H9 (cell line): Measurements from ENCODE around the gene DCAF17. TPM values are rescaled to one million over a fixed set of nuclear protein-coding genes. Genes with fewer than 3 reads are reported as not detected.

ENCODE experiments used
- DNase-seq: peaks from one replicate; pipeline ENCODE4 v3.0.0-alpha.2; 2017
- H2AFZ ChIP-seq: one replicate; pipeline ENCODE4 v1.6.1; 2013; ENCODE audit warnings: mild to moderate bottlenecking, low read length, control low read depth, moderate library complexity
- H2AK5ac ChIP-seq: 2 replicates; pipeline ENCODE4 v1.6.1; 2013; ENCODE audit warnings: low read length, control low read depth, mixed read lengths; ENCODE audit not compliant: insufficient read length
- H2BK120ac ChIP-seq: one replicate; pipeline ENCODE4 v1.6.1; 2013; ENCODE audit warnings: low read depth, mild to moderate bottlenecking, low read length, control low read depth, inconsistent platforms; ENCODE audit not compliant: poor library complexity, severe bottlenecking
- H2BK12ac ChIP-seq: 2 replicates; pipeline ENCODE4 v1.6.1; 2013; ENCODE audit warnings: low read length, control low read depth, mixed read lengths, low read depth; ENCODE audit not compliant: insufficient read length
- H2BK15ac ChIP-seq: 2 replicates; pipeline ENCODE4 v1.6.1; 2013; ENCODE audit warnings: low read depth, low read length, control low read depth
- H2BK20ac ChIP-seq: one replicate; pipeline ENCODE4 v1.6.1; 2013; ENCODE audit warnings: low read depth, mild to moderate bottlenecking, low read length, control low read depth, inconsistent platforms; ENCODE audit not compliant: poor library complexity, severe bottlenecking
- H2BK5ac ChIP-seq: 2 replicates; pipeline ENCODE4 v1.6.1; 2013; ENCODE audit warnings: low read length, control low read depth, mixed read lengths; ENCODE audit not compliant: insufficient read length
- H3K14ac ChIP-seq: 2 replicates; pipeline ENCODE4 v1.6.1; 2013; ENCODE audit warnings: low read length, control low read depth; ENCODE audit not compliant: insufficient read depth
- H3K18ac ChIP-seq: 2 replicates; pipeline ENCODE4 v1.6.1; 2013; ENCODE audit warnings: low read depth, mild to moderate bottlenecking, mixed read lengths, low read length, control low read depth; ENCODE audit not compliant: insufficient read length
- H3K23ac ChIP-seq: 2 replicates; pipeline ENCODE4 v1.6.1; 2013; ENCODE audit warnings: low read length, control low read depth, mixed read lengths, low read depth; ENCODE audit not compliant: insufficient read length
- H3K23me2 ChIP-seq: 2 replicates; pipeline ENCODE4 v1.6.1; 2013; ENCODE audit warnings: low read depth, mild to moderate bottlenecking, mixed read lengths, low read length, control low read depth; ENCODE audit not compliant: insufficient read length, poor library complexity, severe bottlenecking
- H3K27ac ChIP-seq: 2 replicates; pipeline ENCODE4 v1.5.1; 2013; ENCODE audit warnings: low read length, control low read depth, mixed read lengths, low read depth; ENCODE audit not compliant: insufficient read length
- H3K27me3 ChIP-seq: 2 replicates; pipeline ENCODE4 v1.6.1; 2013; ENCODE audit warnings: low read length, control low read depth, inconsistent platforms; ENCODE audit not compliant: insufficient read depth
- H3K4ac ChIP-seq: 2 replicates; pipeline ENCODE4 v1.6.1; 2013; ENCODE audit warnings: low read depth, mild to moderate bottlenecking, control low read depth, inconsistent platforms, low read length, moderate library complexity
- H3K4me1 ChIP-seq: 2 replicates; pipeline ENCODE4 v1.6.1; 2013; ENCODE audit warnings: low read length, control low read depth, inconsistent platforms; ENCODE audit not compliant: insufficient read depth
- H3K4me2 ChIP-seq: 2 replicates; pipeline ENCODE4 v1.6.1; 2013; ENCODE audit warnings: low read length, control low read depth, mixed read lengths; ENCODE audit not compliant: insufficient read length, insufficient read depth
- H3K56ac ChIP-seq: 2 replicates; pipeline ENCODE4 v1.6.1; 2013; ENCODE audit warnings: low read depth, mild to moderate bottlenecking, mixed read lengths, low read length, control low read depth; ENCODE audit not compliant: insufficient read length
- H3K79me1 ChIP-seq: 2 replicates; pipeline ENCODE4 v1.6.1; 2013; ENCODE audit warnings: low read depth, mild to moderate bottlenecking, moderate library complexity, low read length, control low read depth, inconsistent platforms; ENCODE audit not compliant: insufficient read depth, poor library complexity, severe bottlenecking
- H3K79me2 ChIP-seq: 2 replicates; pipeline ENCODE4 v1.6.1; 2013; ENCODE audit warnings: low read length, control low read depth, inconsistent platforms; ENCODE audit not compliant: insufficient read depth
- H3K9ac ChIP-seq: 2 replicates; pipeline ENCODE4 v1.6.1; 2013; ENCODE audit warnings: low read length, control low read depth, mixed read lengths; ENCODE audit not compliant: insufficient read length; ENCODE audit errors: extremely low read depth
- H3K9me3 ChIP-seq: one replicate; pipeline ENCODE4 v1.6.1; 2013; ENCODE audit warnings: low read depth, low read length, inconsistent platforms; ENCODE audit not compliant: control insufficient read depth
- H3T11ph ChIP-seq: one replicate; pipeline ENCODE4 v1.6.1; 2013; ENCODE audit warnings: mild to moderate bottlenecking, low read length, control low read depth, inconsistent platforms
- H4K20me1 ChIP-seq: one replicate; pipeline ENCODE4 v1.6.1; 2013; ENCODE audit not compliant: control insufficient read depth, insufficient read length, insufficient read depth
- H4K5ac ChIP-seq: 2 replicates; pipeline ENCODE4 v1.6.1; 2013; ENCODE audit warnings: low read depth, mild to moderate bottlenecking, mixed read lengths, low read length, control low read depth; ENCODE audit not compliant: insufficient read length
- H4K8ac ChIP-seq: replicated peaks from 2 replicates; pipeline ENCODE4 v1.6.1; 2013; ENCODE audit warnings: low read length, control low read depth, mixed read lengths, low read depth; ENCODE audit not compliant: insufficient read length
- H4K91ac ChIP-seq: 2 replicates; pipeline ENCODE4 v1.6.1; 2013; ENCODE audit warnings: low read depth, mild to moderate bottlenecking, moderate library complexity, mixed read lengths, low read length, control low read depth; ENCODE audit not compliant: insufficient read length
- H3K27ac Mint-ChIP-seq, 3 experiments: 2 replicates in 2 of 3; 3 replicates in 1 of 3; pipeline ENCODE4 v1.8.0; 2020 to 2021; ENCODE audit warnings: mixed read lengths in 3 of 3, mild to moderate bottlenecking in 1 of 3, moderate library complexity in 1 of 3
- H3K27me3 Mint-ChIP-seq: 2 replicates; pipeline ENCODE4 v1.8.0; 2021; ENCODE audit warnings: low read depth, mild to moderate bottlenecking, moderate library complexity, mixed read lengths
- H3K36me3 Mint-ChIP-seq, 3 experiments: 2 replicates in 2 of 3; 3 replicates in 1 of 3; pipeline ENCODE4 v1.8.0; 2020 to 2021; ENCODE audit warnings: low read depth in 3 of 3, mixed read lengths in 3 of 3; ENCODE audit not compliant: insufficient read depth in 1 of 3
- H3K4me1 Mint-ChIP-seq, 2 experiments: 2 replicates each; pipeline ENCODE4 v1.8.0; 2020; ENCODE audit warnings: mixed read lengths in 2 of 2
- H3K4me3 Mint-ChIP-seq, 2 experiments: 2 replicates in 1 of 2; 3 replicates in 1 of 2; pipeline ENCODE4 v1.8.0; 2020 to 2021; ENCODE audit warnings: mild to moderate bottlenecking in 2 of 2, mixed read lengths in 2 of 2, moderate library complexity in 1 of 2
- H3K9me3 Mint-ChIP-seq, 2 experiments: 2 replicates in 1 of 2; 3 replicates in 1 of 2; pipeline ENCODE4 v1.8.0; 2020; ENCODE audit warnings: mild to moderate bottlenecking in 2 of 2, mixed read lengths in 2 of 2, moderate library complexity in 1 of 2
- CTCF ChIP-seq: fragments of 200-600 bp; sonication (generic); conservative IDR thresholded peaks from 3 replicates; pipeline ENCODE4 v1.8.0; 2021; ENCODE audit warnings: antibody characterized with exemption, mild to moderate bottlenecking
- WGBS: extraction: QIAGEN DNeasy Blood & Tissue Kit; methylation state at CpG from one replicate; pipeline ENCODE4 v1.1.7; 2013; ENCODE audit warnings: missing lambda C conversion rate, low lambda C conversion rate, mixed read lengths; ENCODE audit not compliant: insufficient read length; ENCODE audit errors: extremely low coverage; 5-methylcytosine and 5-hydroxymethylcytosine counted together
- total RNA-seq: library from RNA; stranded (reverse); gene quantifications from 2 replicates; pipeline ENCODE4 v1.2.1, GENCODE V29; 2021

Gene DCAF17
- total RNA-seq, 1 experiment from 2014 or later, result 28.1 TPM

DNA sequence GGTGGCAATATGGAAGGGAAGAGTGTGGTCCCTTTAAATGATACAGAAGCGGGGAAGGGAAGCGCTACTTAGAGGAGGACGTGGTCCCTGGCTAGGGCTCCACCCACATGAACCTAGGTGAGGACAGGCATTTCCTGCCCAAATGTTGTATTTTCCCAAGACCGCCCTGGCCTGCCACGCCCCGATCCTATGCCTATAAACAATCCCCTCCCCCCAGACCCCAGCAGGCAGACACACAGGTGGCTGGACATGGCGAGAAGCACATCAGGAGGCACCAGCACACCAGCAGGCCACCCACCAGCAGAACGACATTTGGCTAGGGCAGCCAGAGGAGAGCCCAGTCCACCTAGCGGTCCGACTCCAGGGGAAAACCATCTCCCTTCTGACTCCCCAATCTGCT lies 47.4 kb upstream of the DCAF17 start:
- H3K79me2 ChIP-seq, result no peaks in the 10 kb centered on the region; the same call in 1 of the 2 replicates
- no peaks in the 10 kb centered on the region for H3K23me2 ChIP-seq
- no peak overlapping the region for H4K5ac ChIP-seq
- no peak overlapping the region for H3K9ac ChIP-seq
- H3K4ac ChIP-seq, result no peak overlapping the region
- Mint-ChIP-seq H3K27ac (peak overlapping the region; percentile 74 to 96 (median 88)), H3K9me3 (peaks cover 6% of the 10 kb centered on the region in 2 experiments), H3K4me3 (peak overlapping the region; percentile 47; a peak in 4 of 5 replicates), H3K36me3 (peaks cover 11 to 18% (median 14%) of the 10 kb centered on the region in 3 experiments), H3K27me3 (no peaks in the 10 kb centered on the region), H3K4me1 (peaks cover 37 to 39% of the 10 kb centered on the region in 2 experiments)
- peak; percentile 74 for DNase-seq
- H4K8ac ChIP-seq, result no peak overlapping the region
- H3K9me3 ChIP-seq, result no peaks in the 10 kb centered on the region
- peaks cover 7% of the 10 kb centered on the region; the same call in 1 of the 2 replicates for H3K4me1 ChIP-seq
- H3K56ac ChIP-seq, result no peak overlapping the region
- 0 out of 3 replicates have a peak, but pooled peaks have one; percentile 15 for TF ChIP-seq CTCF
- no peak overlapping the region for H2AFZ ChIP-seq
- H2BK20ac ChIP-seq, result no peak overlapping the region
- H3K14ac ChIP-seq, result no peak overlapping the region; the same call in 1 of the 2 replicates
- no peak overlapping the region for H4K91ac ChIP-seq
- no peak overlapping the region for H3K18ac ChIP-seq
- no peak overlapping the region for H2BK15ac ChIP-seq
- no CpG with 5 or more reads among the region's 10 CpGs for WGBS
- no peak overlapping the region for H2AK5ac ChIP-seq
- no peak overlapping the region for H2BK12ac ChIP-seq
- H4K20me1 ChIP-seq, result no peaks in the 10 kb centered on the region
- H2BK5ac ChIP-seq, result no peak overlapping the region
- H3K27ac ChIP-seq, result no peak overlapping the region
- peak overlapping the region; percentile 19 for H3K4me2 ChIP-seq
- no peak overlapping the region for H2BK120ac ChIP-seq
- no peaks in the 10 kb centered on the region for H3K27me3 ChIP-seq
- no peak overlapping the region for H3T11ph ChIP-seq
- H3K79me1 ChIP-seq, result no peaks in the 10 kb centered on the region
- no peak overlapping the region for H3K23ac ChIP-seq
